HG03521 (cell line): Measurements from ENCODE around the gene KRT80.

Source experiments
- ATAC-seq: cut with Tn5 transposase; IDR thresholded peaks from one replicate; pipeline ENCODE4 v1.9.1; 2021; ENCODE audit warnings: mild to moderate bottlenecking, moderate library complexity; ENCODE audit not compliant: unreplicated experiment

The KRT80 gene

DNA sequence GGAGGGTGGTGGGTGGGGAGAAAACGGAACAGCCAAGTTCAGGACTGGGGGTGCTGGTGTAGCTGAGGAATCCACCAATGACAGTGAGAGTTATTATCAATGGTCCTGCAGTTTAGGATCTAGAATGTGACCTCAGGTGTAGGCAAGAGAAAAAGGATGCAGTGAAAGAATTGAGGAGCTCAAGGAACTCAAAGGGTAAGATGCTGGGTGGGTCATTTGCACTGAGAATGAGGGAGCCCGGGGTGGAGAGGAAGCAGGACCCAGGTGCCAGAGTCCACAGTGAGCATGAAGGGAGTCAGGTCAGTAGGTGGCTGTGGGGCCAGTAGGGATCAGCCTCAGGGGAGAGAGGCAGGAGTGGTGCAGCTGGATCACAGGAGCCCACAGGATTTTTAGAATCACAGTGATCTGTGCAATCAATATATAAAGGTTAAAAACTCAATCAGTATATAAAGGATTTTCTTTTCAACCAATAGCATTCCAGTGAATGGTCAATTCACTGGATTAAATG is 38.1 kb upstream of the KRT80 start:
- no peak for ATAC-seq

DNA sequence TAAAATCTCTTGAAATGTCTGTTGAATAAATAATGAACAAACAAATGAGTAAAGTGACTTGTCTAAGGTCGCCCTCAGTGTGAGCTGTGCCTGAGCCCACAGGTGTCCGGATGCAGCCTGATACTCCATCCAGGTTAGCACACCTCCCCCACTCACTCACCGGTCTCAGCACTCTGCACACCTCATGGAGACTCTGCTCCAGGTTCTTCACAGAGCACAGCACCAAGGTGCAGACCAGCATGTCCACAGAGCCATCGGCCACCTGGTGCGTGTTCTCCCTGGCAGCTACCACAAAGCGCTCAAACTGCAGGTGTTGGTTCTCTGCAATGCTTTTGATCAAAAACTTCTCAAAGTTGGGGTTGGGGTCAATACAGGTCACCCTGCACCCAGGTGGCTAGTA is 37.1 kb upstream of the KRT80 start:
- ATAC-seq, result no peak

DNA sequence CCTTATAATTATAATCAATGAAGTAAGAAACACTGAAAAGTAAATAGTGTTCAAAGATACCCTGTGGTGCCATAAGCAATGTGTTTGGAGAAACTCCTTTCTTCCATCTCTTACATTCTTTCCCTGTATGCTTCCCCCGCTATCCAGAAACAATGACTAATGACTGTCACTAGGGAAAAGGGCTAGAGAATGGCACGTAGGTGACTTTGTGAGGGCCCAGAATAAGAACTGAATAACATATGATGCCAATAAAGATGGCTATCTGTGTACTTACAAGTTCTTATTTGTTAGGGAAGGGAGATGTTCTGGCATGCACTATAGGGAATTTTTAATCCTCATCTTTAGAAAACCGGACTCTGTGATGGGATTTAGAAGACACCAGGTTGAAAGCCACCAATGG is 36.6 kb upstream of the KRT80 start:
- ATAC-seq, result no peak

DNA sequence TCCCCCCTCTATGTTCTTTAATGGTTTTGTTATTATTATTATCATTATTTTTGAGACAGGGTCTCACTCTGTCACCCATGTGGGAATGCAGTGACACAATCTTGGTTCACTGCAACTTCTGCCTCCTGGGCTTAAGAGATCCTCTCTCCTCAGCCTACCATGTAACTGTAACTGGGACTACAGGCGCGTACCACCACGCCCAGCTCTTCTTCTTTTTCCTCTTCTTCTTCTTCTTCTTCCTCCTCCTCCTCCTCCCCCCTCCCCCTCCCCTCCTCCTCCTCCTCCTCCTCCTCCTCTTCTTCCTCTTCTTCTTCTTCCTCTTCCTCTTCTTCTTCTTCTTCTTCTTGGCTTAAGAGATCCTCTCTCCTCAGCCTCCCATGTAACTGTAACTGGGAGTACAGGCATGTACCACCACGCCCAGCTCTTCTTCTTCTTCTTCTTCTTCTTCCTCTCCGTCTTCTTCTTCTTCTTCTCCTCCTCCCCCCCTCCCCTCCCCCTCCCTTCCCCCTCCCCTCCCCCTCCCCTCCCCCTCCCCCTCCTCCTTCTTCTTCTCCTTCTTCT is 35.9 kb upstream of the KRT80 start:
- no peak for ATAC-seq

DNA sequence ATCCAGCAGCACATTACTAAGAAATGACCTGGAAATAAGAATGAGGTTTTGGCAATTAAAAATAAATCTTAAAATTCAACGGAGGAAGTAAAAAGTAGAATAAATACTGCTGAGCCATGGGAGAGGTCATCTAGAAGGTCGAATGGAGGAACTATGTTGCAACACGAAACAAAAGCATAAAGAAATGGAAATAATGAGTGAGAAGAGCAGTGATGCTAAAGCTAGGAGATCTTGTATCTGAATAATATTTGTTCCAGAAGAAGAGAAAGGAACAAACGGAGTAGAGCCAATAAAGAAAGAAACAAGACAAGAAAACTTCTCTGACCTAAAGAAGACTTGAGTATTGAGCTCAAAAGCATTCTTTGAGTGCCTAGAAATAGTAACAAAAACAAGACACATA is 34.6 kb upstream of the KRT80 start:
- no peak for ATAC-seq

DNA sequence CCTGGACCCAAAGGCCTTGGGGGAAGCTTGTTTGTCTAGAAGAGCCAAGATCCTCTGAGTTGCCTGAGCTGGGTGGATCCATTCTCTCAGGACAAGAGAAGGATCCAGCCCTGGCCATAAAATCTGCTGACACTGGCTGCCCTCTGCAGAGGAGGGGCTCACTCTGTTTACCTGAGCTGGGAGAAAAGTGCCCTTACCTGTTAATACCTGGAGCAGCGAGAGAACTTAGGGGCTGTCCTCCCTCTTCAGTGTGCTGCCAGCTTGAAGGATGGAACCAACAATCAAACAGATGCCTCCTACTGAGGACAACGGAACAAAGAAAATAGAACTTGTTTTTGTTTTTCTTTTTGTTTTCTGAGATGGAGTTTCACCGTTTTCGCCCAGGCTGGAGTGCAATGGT is 33.9 kb upstream of the KRT80 start:
- ATAC-seq, result no peak

DNA sequence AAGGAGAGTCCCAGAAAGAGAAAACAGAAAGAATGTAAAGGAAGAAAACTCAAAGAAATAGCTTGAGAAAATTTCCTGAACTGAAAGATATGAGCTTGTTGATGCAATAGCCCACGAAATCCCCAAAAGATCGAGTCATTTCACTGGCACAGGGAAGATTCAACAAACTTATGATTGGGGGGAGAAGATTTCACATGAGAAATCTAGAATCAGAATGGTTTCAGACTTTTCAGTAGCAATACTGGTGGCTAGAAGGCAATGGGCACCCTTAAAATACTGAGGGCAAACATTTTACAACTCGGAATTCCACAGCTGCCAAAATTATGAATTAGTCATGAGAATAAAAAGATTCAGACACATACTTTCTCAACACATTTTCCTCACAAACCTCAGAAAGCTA is 32.3 kb upstream of the KRT80 start:
- ATAC-seq, result no peak

DNA sequence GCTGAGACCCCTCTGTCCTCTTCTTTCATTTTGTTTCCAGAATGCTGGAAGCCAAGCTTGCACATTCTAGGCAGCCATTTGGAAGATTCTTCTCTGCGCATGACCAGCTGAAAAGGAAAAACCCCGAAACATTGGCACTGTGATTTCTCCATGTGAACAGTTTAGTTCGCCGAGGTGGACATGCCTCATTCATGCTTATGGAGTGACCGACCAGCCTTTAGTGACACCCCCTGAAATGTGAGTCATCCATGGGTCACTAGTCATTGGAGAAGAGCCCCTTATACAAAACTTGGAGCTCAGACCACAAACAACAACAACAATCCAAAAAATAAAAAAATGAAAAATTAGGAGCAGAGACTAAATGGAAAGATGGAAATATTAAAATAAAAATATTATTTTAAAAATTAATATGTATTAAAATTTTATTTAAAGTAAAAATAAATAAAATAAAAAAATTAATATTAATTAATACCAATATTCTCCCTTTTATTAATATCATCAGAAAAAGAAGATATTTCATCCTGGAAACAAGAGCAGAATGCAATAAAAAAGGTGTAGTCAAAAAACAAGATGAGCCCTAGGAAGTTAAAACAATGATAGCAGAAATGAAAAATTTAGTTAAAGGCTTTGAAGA is 31.7 kb upstream of the KRT80 start:
- ATAC-seq, result no peak

DNA sequence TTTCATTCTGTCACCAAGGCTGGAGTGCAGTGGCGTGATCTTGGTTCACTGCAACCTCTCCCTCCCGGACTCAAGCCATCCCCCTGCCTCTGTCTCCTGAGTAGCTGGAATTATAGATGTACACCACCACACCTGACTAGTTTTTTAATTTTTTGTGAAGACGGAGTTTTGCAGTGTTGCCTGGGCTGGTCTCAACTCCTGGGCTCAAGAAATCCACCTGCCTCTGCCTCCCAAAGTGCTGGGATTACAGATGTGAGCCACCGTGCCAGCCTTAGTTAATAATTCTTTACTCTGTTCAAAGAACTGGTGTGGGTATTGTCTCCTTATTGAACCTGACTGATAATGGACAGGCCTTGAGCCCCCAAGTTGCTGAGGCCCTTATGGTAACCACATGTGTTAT is 30.9 kb upstream of the KRT80 start:
- ATAC-seq, result no peak

DNA sequence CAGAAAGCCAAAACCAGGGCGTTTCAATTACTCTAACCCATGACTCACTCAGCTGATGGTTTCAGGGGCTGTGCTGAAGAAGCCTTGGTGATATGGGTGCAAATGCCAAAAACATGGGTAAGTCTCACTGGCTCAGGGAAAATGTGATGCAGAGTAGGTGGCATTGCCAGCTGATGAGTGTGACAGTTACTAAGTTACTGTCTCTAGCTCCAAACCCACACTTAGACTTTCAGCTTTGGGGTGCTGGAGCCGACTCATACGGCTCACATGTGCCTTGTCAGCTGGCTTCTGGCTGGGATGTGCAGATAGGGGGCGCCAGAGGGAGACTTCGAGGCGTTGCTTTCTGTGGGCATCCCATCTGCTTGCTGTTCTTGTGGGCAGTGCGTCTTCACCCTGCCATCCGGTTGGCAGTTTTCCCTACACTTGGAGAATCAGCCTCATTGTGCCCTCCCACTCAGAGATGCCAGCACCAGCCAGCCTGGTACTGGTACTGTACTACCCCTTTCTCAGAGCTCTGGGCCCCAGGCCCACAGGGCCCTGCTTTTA is 30.2 kb upstream of the KRT80 start:
- no peak for ATAC-seq

DNA sequence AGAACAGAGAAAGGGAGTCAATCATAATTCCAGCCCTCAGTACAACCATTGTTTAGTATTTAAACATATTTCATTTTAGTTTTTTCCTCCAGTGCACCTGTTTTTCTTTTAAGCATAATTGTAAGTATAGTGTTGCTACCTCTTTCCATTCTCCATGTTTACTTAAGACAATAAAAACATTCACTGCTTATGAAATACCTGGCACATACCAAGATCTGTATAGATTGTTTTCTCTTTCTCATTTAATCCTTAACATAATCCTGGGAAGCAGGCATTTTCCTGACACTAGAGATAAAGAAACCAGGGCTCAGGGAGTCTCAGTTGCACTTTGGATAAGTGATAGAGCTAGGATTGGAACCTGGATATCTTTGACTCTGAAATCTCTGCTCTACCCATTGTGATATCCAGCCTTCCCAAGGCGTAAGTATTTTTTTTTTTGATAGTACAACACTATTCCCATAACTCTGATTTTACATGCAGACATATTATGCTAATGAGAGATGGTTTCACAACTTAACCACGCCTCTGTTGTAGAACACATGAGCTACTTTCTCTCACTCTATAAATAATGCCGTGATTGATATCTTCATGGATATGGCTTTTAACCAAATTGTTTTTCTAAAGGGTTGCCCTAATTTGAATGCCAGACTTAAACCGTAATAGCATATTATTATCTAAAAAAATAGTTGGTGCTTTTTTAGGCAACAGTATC is 29.4 kb upstream of the KRT80 start:
- ATAC-seq, result no peak

DNA sequence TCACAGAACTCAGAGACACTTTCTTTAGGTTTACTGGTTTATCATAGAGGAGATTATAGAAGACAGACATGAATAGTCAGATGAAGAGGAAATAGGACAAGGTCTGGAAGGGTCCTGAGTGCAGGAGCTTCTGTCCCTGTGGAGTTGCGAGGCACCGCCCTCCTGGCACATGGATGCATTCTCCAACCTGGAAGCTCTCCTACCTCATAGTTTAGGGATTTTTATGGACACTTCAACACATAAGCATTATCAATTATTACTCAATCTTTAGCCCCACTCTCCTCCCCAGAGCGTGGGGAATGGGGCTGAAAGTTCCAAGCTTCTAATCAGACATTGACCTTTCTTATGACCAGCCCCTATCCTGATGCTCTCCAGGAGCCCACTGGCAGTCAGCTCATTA is 28.7 kb upstream of the KRT80 start:
- no peak for ATAC-seq

DNA sequence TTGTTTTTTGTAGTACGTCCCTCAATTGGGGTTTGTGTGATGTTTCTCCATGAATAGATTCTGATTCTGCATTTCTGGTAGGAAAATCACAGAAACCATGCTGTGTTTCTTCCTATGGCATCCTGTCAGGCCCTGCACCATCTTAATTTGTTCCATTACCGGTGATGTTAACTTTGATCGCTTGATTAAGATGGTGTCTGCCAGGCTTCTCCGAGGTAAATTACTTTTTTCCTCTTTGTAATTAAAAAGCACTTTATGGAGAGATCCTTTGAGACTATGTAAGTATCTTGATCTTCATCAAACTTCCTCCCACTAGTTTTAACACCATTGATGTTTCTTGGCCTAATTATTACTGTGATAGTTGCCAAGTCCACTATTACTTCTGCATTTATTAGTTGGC is 26.2 kb upstream of the KRT80 start:
- ATAC-seq, result no peak

DNA sequence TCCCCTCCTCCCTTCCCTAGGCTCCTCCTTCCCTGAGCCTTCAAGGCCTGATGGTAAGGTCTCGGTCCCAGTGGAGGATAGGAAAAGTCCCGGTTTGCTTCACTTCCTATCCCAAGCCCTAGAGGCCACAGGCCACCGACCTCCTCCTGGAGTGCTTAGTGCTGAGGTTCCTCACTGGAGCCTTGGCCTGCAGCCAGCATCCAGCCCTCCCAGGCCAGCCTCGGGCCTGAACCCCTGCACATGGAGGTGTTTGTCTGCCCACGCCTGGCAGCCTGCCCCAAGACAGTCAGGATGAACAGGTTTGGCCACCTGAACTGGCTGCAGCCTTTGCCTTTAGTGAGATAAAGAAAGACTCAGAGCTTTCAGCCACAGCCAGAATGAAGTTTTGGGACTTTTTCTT is 25.4 kb upstream of the KRT80 start:
- ATAC-seq, result no peak

DNA sequence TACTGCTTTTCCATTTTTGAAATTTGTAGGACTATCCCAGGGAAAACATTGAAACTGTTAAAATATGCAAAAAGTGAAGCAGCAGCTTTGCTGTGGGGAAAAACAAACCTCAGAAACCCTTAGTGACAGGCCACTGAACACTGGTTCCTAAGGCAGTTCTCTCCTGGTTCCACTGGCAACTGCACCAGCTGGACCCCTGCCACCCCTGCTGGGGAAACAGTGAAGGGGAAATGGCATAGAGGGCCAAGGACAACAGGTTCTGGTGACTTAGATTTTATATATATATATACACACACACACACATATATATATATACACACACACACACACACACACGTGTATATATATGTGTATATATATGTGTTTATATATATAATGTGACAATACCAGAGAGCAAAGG is 25.0 kb upstream of the KRT80 start:
- no peak for ATAC-seq

DNA sequence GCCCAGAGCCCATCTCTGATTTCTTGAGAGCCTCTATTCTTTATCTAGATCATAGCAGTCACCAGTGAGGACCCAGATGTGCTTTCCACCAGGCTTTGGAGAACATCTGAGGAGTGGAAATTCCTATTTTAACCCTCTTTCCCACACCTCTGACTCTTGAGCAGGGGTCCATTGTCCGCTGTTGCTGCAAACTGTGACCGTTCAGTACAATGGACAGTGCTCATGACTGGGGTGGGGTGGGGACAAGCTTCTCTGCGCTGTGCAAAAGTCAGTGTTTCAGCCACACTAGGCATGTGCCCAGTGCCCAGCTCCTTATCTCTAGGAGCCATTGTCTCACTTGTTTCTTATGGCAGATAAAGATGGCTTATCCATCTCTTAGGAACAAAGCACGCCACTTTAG is 24.3 kb upstream of the KRT80 start:
- no peak for ATAC-seq

DNA sequence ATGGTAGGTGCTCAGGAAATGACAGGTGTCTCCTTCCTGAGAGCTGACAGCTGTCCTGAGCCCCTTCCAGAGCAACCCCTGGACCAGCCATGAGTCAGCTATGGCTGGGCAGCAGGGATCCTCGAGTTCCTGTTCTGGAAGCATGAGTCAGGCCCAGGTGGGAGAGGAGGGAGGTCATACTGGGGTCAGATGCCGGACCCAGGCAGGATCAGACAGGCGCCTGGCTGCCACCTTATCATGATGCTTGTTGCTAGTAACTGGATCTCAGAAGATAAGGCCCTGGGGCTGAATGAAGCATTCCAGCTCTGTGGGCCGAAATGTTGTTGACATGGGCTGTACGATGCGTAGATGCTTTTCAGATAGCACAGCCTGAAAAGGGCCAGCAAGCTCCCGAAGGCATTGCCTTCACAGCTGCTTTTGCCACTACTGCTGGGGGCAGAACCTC is 23.8 kb upstream of the KRT80 start:
- ATAC-seq, result no peak

DNA sequence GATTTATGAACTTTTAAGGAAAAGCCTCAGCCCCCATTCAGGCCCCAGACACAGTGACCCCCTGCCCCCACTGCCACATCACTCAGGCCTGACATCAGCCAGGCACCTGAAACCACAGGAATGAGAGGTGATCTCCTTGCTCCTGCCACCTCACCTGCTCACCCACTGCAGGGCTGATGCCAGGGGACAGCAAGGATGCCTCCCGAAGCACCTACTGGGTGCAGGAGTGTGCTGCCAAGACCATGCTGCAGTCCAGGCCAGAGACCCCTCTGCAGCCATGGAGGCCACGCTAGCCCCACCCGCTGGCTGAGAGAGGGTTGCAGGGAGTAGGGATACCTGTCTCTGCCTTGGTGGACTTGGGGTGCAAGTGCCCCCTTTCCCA is 22.6 kb upstream of the KRT80 start:
- ATAC-seq, result no peak

DNA sequence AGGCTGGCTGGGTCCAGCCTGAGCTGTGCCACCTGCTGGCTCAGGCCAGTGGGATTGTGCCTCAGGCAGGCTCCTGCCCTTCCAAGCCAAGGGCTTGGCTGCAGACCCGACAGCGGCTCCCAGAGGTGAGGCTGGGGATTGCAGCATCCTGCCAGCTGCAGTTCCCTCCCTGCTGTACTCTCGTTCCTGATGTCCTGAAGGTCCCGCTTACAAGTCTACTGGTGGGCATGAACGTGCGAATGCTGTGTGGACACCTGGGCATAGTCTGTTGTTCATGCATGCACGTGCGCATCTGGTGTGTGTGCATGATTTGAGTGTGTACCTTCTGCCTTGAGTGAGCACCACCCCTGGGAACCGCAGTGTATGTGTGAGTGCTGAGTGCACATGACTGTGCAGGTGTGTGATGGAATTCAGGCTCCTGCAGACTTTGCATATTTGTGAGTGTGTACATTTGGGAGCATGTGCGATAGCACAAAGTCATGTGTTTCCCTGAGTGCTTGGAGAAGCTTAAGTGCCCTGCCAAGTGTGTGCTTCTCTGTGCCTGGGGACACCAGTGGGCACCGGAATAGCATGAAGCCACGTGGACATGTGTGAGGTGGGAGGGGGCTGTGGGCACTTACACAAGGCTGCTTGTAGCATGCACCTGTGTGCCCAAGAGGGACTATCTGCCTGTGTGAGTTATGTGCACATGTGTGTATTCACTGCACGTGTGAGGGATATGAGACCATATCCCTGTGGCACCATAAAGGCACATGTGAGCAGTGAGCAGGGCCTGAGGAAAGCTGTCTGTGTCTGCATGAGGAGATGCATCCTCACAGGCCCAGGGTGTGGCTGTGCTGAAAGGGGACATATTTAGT is 22.0 kb upstream of the KRT80 start:
- ATAC-seq, result no peak

DNA sequence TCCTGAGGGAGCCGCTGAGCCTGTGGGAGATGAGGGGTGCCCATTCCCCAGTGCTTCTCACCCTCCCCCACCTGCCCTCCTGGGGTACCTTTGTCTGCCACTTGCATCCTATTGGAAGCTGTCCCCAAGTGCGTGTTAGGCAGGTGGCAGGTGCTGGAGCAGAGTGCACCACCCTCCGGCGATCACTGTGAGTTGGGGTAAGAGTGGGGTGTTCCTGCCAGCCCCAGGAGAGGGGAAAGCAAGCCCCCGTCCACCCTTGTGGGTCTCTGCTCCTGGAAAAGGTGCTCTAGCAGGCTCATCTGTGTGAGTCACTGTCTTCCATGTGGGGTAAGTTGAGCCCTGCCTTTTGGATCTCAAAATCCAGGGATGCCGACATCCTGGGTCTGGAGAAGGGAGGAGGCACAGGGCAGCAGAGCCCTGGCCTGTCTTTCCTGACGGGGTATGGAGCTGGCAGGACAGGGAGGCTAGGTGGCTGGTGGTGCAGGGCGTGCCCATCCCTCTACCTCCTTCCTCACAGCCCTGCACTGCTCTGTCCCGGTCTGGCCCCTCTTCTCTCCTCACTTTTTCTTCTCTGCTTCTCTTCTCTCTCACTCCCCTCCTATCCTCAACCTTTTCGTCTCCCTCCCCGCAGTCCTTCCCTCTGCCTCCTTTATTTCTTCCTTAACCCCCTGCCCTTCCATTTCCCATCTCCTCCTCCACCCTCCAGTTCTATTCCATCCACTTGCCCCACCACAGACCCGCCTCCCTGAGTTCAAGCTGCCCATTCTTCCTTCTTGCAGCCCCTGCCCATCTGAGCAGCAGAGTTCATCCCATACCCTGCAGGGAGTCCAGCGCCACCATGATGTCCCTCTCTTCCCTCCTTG is 21.1 kb upstream of the KRT80 start:
- ATAC-seq, result no peak
